OCI-LY3 (cell line): ENCODE data around the gene SPRYD4.

Source experiments
- CTCF ChIP-seq: fragments of 200-600, 300-600 bp; sonication (generic); IDR thresholded peaks from 2 replicates; pipeline ENCODE4 v1.5.1; 2014; ENCODE audit warnings: antibody characterized with exemption, low read length, low read depth
- EZH2phosphoT487 ChIP-seq: fragments of 200-600 bp; shearing (Covaris generic); IDR thresholded peaks from 2 replicates; pipeline ENCODE4 v1.6.1; 2018; ENCODE audit warnings: antibody characterized with exemption, mixed run types, low read depth

GRCh38 chr12:56461235-56462159, 6.9 kb upstream of the SPRYD4 start:
- TF ChIP-seq CTCF (no peak), EZH2phosphoT487 (no peak)
